KMS-11 (cell line): ENCODE data around the gene CDC14B.

ENCODE experiments used
- H2AFZ ChIP-seq: fragments of 200-600 bp; sonication (generic); 2 replicates; pipeline ENCODE4 v1.6.1; 2016; ENCODE audit warnings: antibody characterized with exemption, mixed run types, low read depth
- H3K27ac ChIP-seq: fragments of 200-600 bp; sonication (generic); 2 replicates; pipeline ENCODE4 v1.6.1; 2016; ENCODE audit warnings: mild to moderate bottlenecking, mixed run types
- H3K27me3 ChIP-seq: fragments of 200-600 bp; sonication (generic); 2 replicates; pipeline ENCODE4 v1.6.1; 2017; ENCODE audit warnings: mild to moderate bottlenecking, low read depth, mixed run types, moderate library complexity; ENCODE audit not compliant: insufficient read depth
- H3K36me3 ChIP-seq: fragments of 200-600 bp; sonication (generic); 2 replicates; pipeline ENCODE4 v1.6.1; 2017; ENCODE audit warnings: mild to moderate bottlenecking, mixed run types; ENCODE audit not compliant: insufficient read depth
- H3K4me1 ChIP-seq: fragments of 200-600 bp; sonication (generic); 2 replicates; pipeline ENCODE4 v1.6.1; 2016; ENCODE audit warnings: mild to moderate bottlenecking, low read depth, mixed run types; ENCODE audit not compliant: poor library complexity, severe bottlenecking
- H3K4me2 ChIP-seq: fragments of 200-600 bp; sonication (generic); 2 replicates; pipeline ENCODE4 v1.7.0; 2016; ENCODE audit warnings: mild to moderate bottlenecking, mixed run types
- H3K4me3 ChIP-seq: fragments of 200-600 bp; sonication (generic); IDR thresholded peaks from 2 replicates; pipeline ENCODE4 v1.6.1; 2017; ENCODE audit warnings: low read depth, low read length, mixed read lengths; ENCODE audit not compliant: insufficient read depth
- H3K79me2 ChIP-seq: fragments of 200-600 bp; sonication (generic); 2 replicates; pipeline ENCODE4 v1.6.1; 2016; ENCODE audit warnings: low read depth, mixed run types; ENCODE audit not compliant: insufficient read depth
- H3K9ac ChIP-seq: fragments of 200-600 bp; sonication (generic); 2 replicates; pipeline ENCODE4 v1.6.1; 2016; ENCODE audit warnings: mild to moderate bottlenecking, mixed run types
- H4K20me1 ChIP-seq: fragments of 200-600 bp; sonication (generic); 2 replicates; pipeline ENCODE4 v1.6.1; 2016; ENCODE audit warnings: mild to moderate bottlenecking, mixed run types; ENCODE audit not compliant: insufficient read depth
- TF ChIP-seq, protein P1 (sequence below): fragments of 200-600 bp; sonication (generic); conservative IDR thresholded peaks from 2 replicates; pipeline ENCODE4 v1.6.1; 2017; ENCODE audit warnings: low read depth, mild to moderate bottlenecking, antibody characterized with exemption, low read length, moderate library complexity, mixed read lengths

Gene CDC14B

DNA sequence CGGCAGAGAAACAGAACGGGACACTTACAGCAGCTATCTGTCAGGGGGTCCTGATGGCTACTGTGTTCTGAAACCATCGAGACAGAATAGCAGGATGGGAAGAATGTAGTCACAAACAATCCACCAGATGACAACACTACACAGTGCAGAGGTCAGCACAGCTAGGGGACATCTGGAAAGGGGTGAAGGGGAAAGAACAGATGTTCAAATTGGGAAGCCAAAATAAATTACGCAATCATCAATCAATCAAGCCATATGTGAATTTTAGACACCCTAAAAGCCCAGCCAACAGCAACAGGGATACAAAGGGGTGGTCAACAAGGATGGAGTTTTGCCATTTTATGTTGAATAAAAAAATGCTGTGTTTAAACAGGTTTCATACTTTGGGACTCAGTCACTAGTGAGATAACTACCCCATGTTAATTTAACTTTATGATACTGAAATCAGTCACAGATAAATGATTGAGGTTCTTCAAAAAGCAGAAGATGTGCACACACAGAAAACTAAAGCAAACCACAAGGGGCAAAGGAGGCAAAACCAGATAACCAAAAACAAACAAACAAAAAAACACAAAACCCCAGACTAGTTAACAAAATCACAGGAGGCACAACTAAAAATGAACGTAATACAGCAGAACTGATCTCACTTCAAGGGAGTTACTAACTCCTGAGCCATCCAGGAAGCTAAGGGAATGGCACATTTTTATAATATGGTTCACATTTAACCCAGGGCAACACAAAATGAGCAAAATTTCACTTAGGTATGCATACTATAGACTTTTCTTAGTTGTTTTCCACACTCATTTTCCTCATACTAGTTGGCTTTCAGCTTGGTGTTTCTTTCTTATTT lies 103.8 kb downstream of the CDC14B start:
- H3K36me3 ChIP-seq, result no peaks in the 10 kb centered on the region
- H2AFZ ChIP-seq, result no peak overlapping the region
- no peaks in the 10 kb centered on the region for H3K79me2 ChIP-seq
- no peaks in the 10 kb centered on the region for H4K20me1 ChIP-seq
- H3K4me2 ChIP-seq, result no peak overlapping the region
- TF ChIP-seq, protein P1, sequence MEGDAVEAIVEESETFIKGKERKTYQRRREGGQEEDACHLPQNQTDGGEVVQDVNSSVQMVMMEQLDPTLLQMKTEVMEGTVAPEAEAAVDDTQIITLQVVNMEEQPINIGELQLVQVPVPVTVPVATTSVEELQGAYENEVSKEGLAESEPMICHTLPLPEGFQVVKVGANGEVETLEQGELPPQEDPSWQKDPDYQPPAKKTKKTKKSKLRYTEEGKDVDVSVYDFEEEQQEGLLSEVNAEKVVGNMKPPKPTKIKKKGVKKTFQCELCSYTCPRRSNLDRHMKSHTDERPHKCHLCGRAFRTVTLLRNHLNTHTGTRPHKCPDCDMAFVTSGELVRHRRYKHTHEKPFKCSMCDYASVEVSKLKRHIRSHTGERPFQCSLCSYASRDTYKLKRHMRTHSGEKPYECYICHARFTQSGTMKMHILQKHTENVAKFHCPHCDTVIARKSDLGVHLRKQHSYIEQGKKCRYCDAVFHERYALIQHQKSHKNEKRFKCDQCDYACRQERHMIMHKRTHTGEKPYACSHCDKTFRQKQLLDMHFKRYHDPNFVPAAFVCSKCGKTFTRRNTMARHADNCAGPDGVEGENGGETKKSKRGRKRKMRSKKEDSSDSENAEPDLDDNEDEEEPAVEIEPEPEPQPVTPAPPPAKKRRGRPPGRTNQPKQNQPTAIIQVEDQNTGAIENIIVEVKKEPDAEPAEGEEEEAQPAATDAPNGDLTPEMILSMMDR, result no peak
- no peak overlapping the region for H3K4me3 ChIP-seq
- H3K9ac ChIP-seq, result no peak overlapping the region
- H3K27ac ChIP-seq, result no peak overlapping the region
- no peaks in the 10 kb centered on the region for H3K4me1 ChIP-seq
- no peaks in the 10 kb centered on the region for H3K27me3 ChIP-seq

DNA sequence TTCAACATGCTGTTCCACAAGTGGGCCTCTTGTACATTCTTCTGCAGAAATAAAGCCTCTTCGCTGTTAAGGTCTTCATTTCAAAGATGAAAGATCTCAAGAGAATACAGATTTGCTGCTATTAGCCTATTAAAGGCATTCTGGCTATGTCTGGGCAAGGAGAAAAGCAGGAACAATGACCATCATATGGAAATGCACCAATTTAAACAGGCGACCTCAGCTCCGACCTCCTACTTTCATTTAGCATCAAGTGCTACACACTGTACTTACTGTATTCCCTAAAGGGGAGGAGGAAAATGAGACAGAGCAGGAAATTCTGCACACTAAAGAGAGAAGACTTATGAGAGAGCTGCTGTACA lies 104.9 kb downstream of the CDC14B start:
- no peaks in the 10 kb centered on the region for H4K20me1 ChIP-seq
- peaks cover 10% of the 10 kb centered on the region for H3K4me1 ChIP-seq
- H3K79me2 ChIP-seq, result no peaks in the 10 kb centered on the region
- TF ChIP-seq, protein P1, result no peak
- no peaks in the 10 kb centered on the region for H3K27me3 ChIP-seq
- H3K36me3 ChIP-seq, result no peaks in the 10 kb centered on the region
- no peak overlapping the region for H2AFZ ChIP-seq
- no peak overlapping the region for H3K9ac ChIP-seq
- no peak overlapping the region for H3K4me3 ChIP-seq
- H3K27ac ChIP-seq, result no peak overlapping the region
- H3K4me2 ChIP-seq, result no peak overlapping the region

DNA sequence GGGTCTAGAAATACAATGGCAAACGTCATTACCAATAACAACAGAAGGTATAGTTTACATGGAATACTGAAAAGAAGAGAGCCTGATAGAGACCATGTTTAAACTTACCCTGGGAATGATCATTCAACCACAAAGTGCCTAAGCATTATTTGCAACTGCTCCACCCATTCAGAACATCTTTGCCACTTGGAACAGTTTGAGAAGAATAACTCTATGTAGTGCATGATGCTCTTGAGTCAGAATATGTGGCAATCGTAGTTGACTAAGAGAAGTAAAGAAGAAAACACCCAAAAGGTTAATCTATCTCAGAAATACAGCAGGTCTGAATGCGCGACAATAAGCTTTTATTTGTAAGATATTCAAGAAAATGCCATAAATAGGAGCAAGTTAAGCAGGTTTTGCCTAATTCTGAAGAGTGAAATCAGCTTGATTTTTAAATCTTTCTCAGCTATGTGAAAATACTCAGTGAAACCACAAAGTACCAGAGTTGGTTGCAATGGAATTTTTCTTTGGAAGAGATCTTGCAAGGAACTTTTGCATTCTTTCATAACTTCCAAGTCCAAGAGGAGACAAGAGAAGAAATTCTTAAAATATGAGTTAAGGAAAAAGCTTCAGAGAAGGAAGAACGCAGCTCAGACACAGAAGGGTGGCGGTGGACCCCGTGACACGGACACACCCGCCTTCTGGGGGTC lies 105.4 kb downstream of the CDC14B start:
- TF ChIP-seq, protein P1, result no peak
- H2AFZ ChIP-seq, result no peak overlapping the region
- peaks cover 15% of the 10 kb centered on the region for H3K4me1 ChIP-seq
- H3K79me2 ChIP-seq, result no peaks in the 10 kb centered on the region
- no peaks in the 10 kb centered on the region for H3K36me3 ChIP-seq
- no peak overlapping the region for H3K9ac ChIP-seq
- H3K4me3 ChIP-seq, result no peak overlapping the region
- H3K4me2 ChIP-seq, result no peak overlapping the region
- no peak overlapping the region for H3K27ac ChIP-seq
- no peaks in the 10 kb centered on the region for H4K20me1 ChIP-seq
- no peaks in the 10 kb centered on the region for H3K27me3 ChIP-seq

DNA sequence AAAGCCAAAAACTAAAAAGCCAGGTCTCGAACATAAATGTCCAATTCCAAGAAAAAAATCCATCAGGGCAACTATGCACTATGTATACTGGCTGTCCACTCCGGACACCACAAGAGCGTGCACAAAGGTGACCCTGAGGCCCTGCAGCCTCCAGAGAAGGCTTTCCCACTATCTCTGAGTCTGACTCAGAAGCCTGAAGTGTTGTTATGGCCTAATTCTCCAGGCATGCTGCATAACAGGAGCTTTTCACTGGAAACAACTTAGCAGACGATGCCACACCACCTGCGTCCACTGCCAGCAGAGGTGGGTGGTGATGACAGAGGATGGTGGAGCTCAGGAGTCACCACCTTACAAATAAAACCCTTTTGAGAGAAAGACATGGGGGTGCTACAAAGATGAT lies 106.0 kb downstream of the CDC14B start:
- Histone ChIP-seq H3K79me2 (no peaks in the 10 kb centered on the region), H3K4me1 (peaks cover 15% of the 10 kb centered on the region), H2AFZ (no peak overlapping the region), H3K4me3 (no peak overlapping the region), H3K4me2 (no peak overlapping the region), H3K27ac (no peak overlapping the region), H3K27me3 (no peaks in the 10 kb centered on the region), H3K36me3 (no peaks in the 10 kb centered on the region), H3K9ac (no peak overlapping the region), H4K20me1 (no peaks in the 10 kb centered on the region)
- TF ChIP-seq, protein P1, result no peak
